Coronary artery (tissue), 2 donors: ENCODE results near the gene WTIP.

Source experiments
- DNase-seq: peaks from one replicate; pipeline ENCODE4 v3.0.0-alpha.2; 2017; ENCODE audit warnings: low spot score
- H3K27ac ChIP-seq, 2 donors: fragments of 200-600 bp; sonication (generic); one replicate each; pipeline ENCODE4 v1.5.1; 2016 to 2019
- H3K4me3 ChIP-seq: fragments of 200-600 bp; sonication (generic); 2 replicates; pipeline ENCODE4 v1.5.1; 2016; ENCODE audit warnings: mild to moderate bottlenecking, moderate library complexity
- CTCF ChIP-seq: fragments of 200-600 bp; sonication (generic); IDR thresholded peaks from one replicate; pipeline ENCODE4 v1.5.1; 2019; ENCODE audit warnings: antibody characterized with exemption

WTIP gene

GRCh38 chr19:34500656-34501120, 19.1 kb downstream of the WTIP start:
- Histone ChIP-seq H3K27ac (peak overlapping the region; percentile 61 to 86), H3K4me3 (no peak overlapping the region)
- TF ChIP-seq CTCF, result no peak
- DNase-seq, result no peak

DNA sequence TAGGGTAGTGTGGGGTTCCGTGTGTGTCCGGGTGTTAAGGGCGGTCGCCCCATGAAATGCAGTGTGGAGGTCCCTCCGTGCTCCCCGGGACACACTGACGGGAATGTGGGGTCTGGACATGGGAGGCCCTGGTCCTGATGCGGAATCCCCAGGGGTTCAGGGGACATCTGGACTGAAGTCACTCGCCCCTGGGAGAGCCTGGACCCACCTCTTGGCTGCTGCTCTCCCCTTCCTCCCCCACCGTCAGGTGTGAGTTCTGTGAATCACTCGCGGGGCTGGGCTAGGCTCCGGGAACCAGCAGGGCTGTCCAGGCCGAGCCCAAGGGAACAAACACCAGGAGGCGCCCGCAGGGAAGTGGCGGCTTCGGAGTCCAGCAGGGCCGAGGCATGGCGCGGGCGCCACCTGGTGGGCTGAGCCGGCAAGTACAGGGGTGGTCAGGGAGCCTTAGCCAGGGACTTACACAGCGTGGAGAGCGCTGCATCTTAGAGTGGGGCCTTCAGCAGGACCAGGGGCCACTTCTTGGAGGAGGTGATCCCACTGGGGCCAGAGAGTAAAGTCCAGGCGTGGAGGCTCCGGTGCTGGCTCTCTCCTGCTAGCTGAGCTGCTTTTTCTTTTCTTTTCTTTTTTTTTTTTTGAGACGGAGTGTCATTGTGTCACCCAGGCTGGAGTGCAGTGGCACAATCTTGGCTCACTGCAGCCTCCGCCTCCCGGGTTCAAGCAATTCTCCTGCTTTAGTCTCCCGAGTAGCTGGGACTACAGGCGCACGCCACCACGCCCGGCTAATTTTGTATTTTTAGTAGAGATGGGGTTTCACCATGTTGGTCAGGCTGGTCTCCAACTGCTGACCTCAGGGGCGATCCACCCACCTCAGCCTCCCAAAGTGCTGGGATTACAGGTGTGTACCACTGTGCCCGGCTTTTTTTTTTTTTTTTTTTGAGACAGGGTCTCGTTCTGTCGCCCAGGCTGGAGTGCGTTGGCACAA, 20.1 kb downstream of the WTIP start:
- TF ChIP-seq CTCF, result peak; percentile 99
- Histone ChIP-seq H3K4me3 (peak overlapping the region; percentile 49), H3K27ac (peak overlapping the region; percentile 61 to 86)
- DNase-seq, result peak; percentile 97

- no peak for DNase-seq
- peak overlapping the region in 1 of 2 donors; percentile 68 for H3K27ac ChIP-seq
These were observed 21.2 kb downstream of the WTIP start for GRCh38 chr19:34502582-34503411.

DNA sequence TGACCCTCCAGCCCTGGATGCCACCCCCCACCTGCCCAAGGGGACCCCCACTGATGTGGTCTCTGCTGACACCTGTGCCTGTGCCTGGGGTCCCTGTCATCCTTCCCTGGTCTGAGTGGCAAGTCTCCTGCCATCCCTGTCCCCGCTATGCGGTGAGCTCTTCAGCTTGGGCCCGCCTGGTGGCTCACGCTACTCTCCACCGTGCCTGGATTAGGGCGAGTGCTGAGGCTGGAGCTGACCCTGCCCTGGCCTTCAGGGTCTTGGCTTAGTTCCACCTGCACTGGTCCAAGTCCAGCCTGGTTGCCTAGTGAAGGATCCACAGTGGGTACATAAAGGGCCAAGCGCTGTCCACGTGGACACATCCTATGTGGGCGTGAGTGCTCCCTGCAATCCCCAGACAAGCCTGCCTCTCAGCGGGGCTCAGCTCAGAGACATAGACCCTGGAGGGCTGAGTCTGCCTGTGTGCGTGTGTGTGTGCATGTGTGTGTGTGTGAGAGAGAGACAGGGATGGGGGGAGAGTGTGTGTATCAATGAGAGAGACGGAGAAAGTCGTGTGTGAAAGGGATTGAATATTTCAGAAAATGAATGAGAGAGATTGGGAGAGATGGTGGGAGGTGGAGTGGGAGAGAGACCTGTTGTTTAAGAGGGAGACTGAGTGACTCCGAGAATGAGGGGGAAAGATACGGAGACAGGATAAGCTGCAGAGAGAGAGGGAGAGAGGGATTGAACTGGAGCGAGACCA, 22.1 kb downstream of the WTIP start:
- H3K4me3 ChIP-seq, result no peak overlapping the region
- no peak for DNase-seq
- peak overlapping the region in 1 of 2 donors; percentile 68 for H3K27ac ChIP-seq
- no peak for TF ChIP-seq CTCF

More at GRCh38 chr19:34502582-34503411, 21.2 kb downstream of the WTIP start:
- no peak for TF ChIP-seq CTCF
- H3K4me3 ChIP-seq, result no peak overlapping the region

- no peak for TF ChIP-seq CTCF
- Histone ChIP-seq H3K4me3 (no peak overlapping the region), H3K27ac (peak overlapping the region in 1 of 2 donors; percentile 68)
- DNase-seq, result no peak
These were observed 22.8 kb downstream of the WTIP start for GRCh38 chr19:34504273-34504808.

GRCh38 chr19:34504809-34505291, 23.3 kb downstream of the WTIP start:
- no peak for TF ChIP-seq CTCF
- H3K27ac ChIP-seq, result peak overlapping the region in 1 of 2 donors; percentile 68
- DNase-seq, result no peak
- H3K4me3 ChIP-seq, result no peak overlapping the region
